Measurements from ENCODE around the gene ARX.

DNA sequence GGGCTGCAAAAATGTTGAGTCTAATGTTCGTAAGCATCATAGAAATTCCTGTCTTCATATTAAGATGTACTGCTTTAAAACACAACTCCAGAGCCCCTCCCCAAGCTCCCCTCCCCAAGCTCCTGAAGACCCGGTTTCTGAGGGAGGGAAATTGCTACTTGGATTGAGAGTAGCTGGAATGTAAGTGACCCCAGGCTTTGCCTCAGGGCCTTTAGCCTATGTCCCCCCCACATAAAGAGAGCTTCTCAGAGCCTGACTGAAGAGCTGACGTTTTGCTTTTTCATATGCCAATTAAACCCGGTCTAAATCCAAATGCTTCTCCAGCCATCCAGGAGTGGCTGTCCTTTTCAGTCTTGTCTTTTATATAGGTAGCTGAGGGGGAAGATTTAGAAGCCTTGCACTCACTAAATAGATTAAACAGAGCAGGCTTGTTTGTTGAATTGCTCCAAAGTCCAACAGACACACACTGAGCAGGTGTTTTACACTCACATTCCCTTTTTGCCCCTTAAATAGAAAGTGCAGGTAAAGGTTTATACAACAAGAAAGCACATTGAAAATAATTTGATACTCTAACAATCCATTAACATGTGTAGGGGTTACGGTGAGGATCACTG is 19.6 kb downstream of the ARX start:
- TF ChIP-seq, protein P1, sequence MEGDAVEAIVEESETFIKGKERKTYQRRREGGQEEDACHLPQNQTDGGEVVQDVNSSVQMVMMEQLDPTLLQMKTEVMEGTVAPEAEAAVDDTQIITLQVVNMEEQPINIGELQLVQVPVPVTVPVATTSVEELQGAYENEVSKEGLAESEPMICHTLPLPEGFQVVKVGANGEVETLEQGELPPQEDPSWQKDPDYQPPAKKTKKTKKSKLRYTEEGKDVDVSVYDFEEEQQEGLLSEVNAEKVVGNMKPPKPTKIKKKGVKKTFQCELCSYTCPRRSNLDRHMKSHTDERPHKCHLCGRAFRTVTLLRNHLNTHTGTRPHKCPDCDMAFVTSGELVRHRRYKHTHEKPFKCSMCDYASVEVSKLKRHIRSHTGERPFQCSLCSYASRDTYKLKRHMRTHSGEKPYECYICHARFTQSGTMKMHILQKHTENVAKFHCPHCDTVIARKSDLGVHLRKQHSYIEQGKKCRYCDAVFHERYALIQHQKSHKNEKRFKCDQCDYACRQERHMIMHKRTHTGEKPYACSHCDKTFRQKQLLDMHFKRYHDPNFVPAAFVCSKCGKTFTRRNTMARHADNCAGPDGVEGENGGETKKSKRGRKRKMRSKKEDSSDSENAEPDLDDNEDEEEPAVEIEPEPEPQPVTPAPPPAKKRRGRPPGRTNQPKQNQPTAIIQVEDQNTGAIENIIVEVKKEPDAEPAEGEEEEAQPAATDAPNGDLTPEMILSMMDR (IDR thresholded peaks at IDR 0.05) = no peak
- TF ChIP-seq, protein P2, sequence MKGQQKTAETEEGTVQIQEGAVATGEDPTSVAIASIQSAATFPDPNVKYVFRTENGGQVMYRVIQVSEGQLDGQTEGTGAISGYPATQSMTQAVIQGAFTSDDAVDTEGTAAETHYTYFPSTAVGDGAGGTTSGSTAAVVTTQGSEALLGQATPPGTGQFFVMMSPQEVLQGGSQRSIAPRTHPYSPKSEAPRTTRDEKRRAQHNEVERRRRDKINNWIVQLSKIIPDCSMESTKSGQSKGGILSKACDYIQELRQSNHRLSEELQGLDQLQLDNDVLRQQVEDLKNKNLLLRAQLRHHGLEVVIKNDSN (IDR thresholded peaks at IDR 0.05; ENCODE audit: borderline replicate concordance, low read depth) = no peak
- no peak for TF ChIP-seq TAF1 (IDR thresholded peaks at IDR 0.05; ENCODE audit: borderline replicate concordance, low read depth, low read length)
- no peak for TF ChIP-seq ELF1 (IDR thresholded peaks at IDR 0.05)
- TF ChIP-seq CHD2 (IDR thresholded peaks at IDR 0.05; ENCODE audit: low read length, partially characterized antibody) = no peak
- no peak for TF ChIP-seq TEAD4 (IDR thresholded peaks at IDR 0.05; ENCODE audit: borderline replicate concordance, insufficient read depth)
- no peak for TF ChIP-seq SMC3 (IDR thresholded peaks at IDR 0.05; ENCODE audit: low read depth, low read length)
- TF ChIP-seq RAD21 (IDR thresholded peaks at IDR 0.05; ENCODE audit: low read length) = no peak
- TF ChIP-seq EP300 (IDR thresholded peaks at IDR 0.05; ENCODE audit: borderline replicate concordance in 1 of 2, low read depth in 1 of 2, low read length in 1 of 2) = no peak
- no peak for TF ChIP-seq EZH2phosphoT487 (IDR thresholded peaks at IDR 0.05; ENCODE audit: borderline replicate concordance, low read depth)
- TF ChIP-seq POLR2AphosphoS5 (IDR thresholded peaks at IDR 0.05; ENCODE audit: low read depth, low read length) = no peak

Measured in SK-N-SH (cell line).